ENCODE results near the gene SIPA1L3.

The SIPA1L3 gene

DNA sequence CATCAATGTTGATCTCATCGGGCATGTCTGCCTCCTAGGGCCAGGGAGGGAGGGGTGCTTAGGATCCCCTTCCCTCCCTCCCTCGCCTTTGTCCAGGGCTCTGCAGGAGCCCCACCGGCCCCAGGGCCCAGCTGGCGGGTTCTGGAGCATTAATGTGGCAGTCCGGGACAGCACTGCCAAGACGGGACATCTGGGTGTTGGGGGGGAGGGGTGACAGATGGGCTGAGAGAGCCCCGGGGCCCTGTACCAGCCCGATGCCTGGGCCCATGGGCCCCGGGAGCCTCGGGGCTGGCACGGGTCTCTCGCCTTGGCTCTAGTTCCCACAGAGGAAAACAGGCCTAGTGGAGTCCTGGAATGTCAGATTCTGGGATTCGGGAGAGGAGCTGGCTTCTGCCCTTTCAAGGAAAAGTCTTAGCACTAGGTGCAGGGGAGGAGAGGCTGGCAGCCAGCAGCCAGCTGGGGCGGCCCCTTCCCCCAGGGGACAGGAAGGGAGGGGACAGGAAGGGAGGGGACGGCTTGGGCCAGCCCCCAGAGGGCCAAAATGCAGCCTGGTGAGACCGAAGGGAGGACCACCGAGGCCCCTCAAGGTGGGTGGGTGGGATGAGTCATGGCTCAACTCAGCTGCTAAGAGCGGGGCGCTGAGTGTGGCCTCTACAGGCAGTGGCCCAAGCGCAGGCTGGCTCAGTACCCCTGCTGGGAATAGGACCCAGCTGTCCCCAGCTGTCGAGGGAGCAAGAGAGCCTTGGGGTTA lies 346.1 kb downstream of the SIPA1L3 start:
- DNase-seq, result no peak

DNA sequence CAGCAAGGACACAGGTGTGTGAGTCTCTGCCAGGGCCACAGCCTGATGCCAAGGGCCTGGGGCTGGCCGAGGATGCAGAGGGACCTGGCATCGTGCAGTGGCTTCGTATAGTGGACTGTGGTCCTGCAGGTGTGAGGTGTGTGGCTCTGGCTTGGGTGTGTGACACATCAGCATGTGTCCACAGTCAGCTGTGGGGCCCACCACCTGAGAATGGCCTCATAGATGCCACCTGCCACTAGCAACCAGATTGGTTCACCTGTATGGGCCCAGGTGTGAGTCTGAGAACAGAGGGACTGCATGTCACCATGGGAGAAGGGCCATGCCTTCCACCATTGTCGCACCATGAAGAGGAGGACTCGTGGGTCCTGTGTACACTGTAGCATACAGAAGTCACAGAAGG lies 346.8 kb downstream of the SIPA1L3 start:
- no peak for DNase-seq

GRCh38 chr19:38255383-38256014 lies 348.5 kb downstream of the SIPA1L3 start:
- no peak for DNase-seq
